Chondrocyte (in vitro differentiated cells): ENCODE data around the gene RAB17. TPM values are rescaled to one million over a fixed set of nuclear protein-coding genes. Genes with fewer than 3 reads are reported as not detected.
"Not testable (repeated sequence)": the region's sequence is repeated elsewhere in the genome, so short reads cannot be mapped to it uniquely, and the experiment has no call there.

Source experiments
- DNase-seq: peaks from one replicate; pipeline ENCODE4 v3.0.0; 2021; ENCODE audit warnings: mixed read lengths, low spot score
- H3K27ac Mint-ChIP-seq: one replicate; pipeline ENCODE4 v1.8.0; 2021; ENCODE audit warnings: mild to moderate bottlenecking, moderate library complexity, mixed read lengths; ENCODE audit not compliant: unreplicated experiment
- H3K27me3 Mint-ChIP-seq: 2 replicates; pipeline ENCODE4 v1.8.0; 2021; ENCODE audit warnings: low read depth, mixed read lengths
- H3K36me3 Mint-ChIP-seq: 2 replicates; pipeline ENCODE4 v1.8.0; 2021; ENCODE audit warnings: low read depth, mixed read lengths
- H3K4me1 Mint-ChIP-seq: 2 replicates; pipeline ENCODE4 v1.8.0; 2021; ENCODE audit warnings: low read depth, mild to moderate bottlenecking, mixed read lengths
- H3K4me3 Mint-ChIP-seq: one replicate; pipeline ENCODE4 v1.8.0; 2021; ENCODE audit warnings: mild to moderate bottlenecking, moderate library complexity, mixed read lengths; ENCODE audit not compliant: unreplicated experiment
- H3K9me3 Mint-ChIP-seq: 2 replicates; pipeline ENCODE4 v1.8.0; 2021; ENCODE audit warnings: low read depth, mixed read lengths
- CTCF ChIP-seq: fragments of 200-600 bp; sonication (generic); IDR thresholded peaks from 2 replicates; pipeline ENCODE4 v1.5.0; 2021; ENCODE audit warnings: antibody characterized with exemption, mild to moderate bottlenecking, moderate library complexity
- total RNA-seq: library from RNA; stranded (reverse); gene quantifications from 3 replicates; pipeline ENCODE4 v1.2.1, GENCODE V29; 2021

Gene RAB17
- total RNA-seq, 1 donor from 2014 or later, result 0.25 TPM

- H3K36me3 Mint-ChIP-seq, result no peaks in the 10 kb centered on the region
- no peak overlapping the region for H3K4me3 Mint-ChIP-seq
- peaks cover 43% of the 10 kb centered on the region for H3K4me1 Mint-ChIP-seq
- H3K27ac Mint-ChIP-seq, result peak overlapping the region; percentile 75
- TF ChIP-seq CTCF, result no peak
- no peak for DNase-seq
- H3K27me3 Mint-ChIP-seq, result no peaks in the 10 kb centered on the region
- H3K9me3 Mint-ChIP-seq, result peaks cover 4% of the 10 kb centered on the region
Observed at GRCh38 chr2:237615631-237616249, 25.2 kb upstream of the RAB17 start.

- H3K27me3 Mint-ChIP-seq, result no peaks in the 10 kb centered on the region
- no peak overlapping the region for H3K4me3 Mint-ChIP-seq
- H3K27ac Mint-ChIP-seq, result no peak overlapping the region
- no peak for TF ChIP-seq CTCF
- no peak for DNase-seq
- H3K36me3 Mint-ChIP-seq, result no peaks in the 10 kb centered on the region
- H3K9me3 Mint-ChIP-seq, result peaks cover 4% of the 10 kb centered on the region
- peaks cover 43% of the 10 kb centered on the region for H3K4me1 Mint-ChIP-seq
Observed at GRCh38 chr2:237614151-237614720, 23.7 kb upstream of the RAB17 start.

- H3K27me3 Mint-ChIP-seq, result no peaks in the 10 kb centered on the region
- no peak overlapping the region for H3K27ac Mint-ChIP-seq
- TF ChIP-seq CTCF, result no peak
- peaks cover 40% of the 10 kb centered on the region for H3K4me1 Mint-ChIP-seq
- H3K4me3 Mint-ChIP-seq, result no peak overlapping the region
- peaks cover 2% of the 10 kb centered on the region for H3K9me3 Mint-ChIP-seq
- no peak for DNase-seq
- no peaks in the 10 kb centered on the region for H3K36me3 Mint-ChIP-seq
Observed at GRCh38 chr2:237613679-237614078, 23.1 kb upstream of the RAB17 start.

- no peak for TF ChIP-seq CTCF
- H3K4me1 Mint-ChIP-seq, result peaks cover 31% of the 10 kb centered on the region
- no peaks in the 10 kb centered on the region for H3K27me3 Mint-ChIP-seq
- no peak for DNase-seq
- H3K36me3 Mint-ChIP-seq, result no peaks in the 10 kb centered on the region
- no peak overlapping the region for H3K27ac Mint-ChIP-seq
- H3K4me3 Mint-ChIP-seq, result no peak overlapping the region
- H3K9me3 Mint-ChIP-seq, result no peaks in the 10 kb centered on the region
Observed at GRCh38 chr2:237612527-237613357, 22.2 kb upstream of the RAB17 start.

GRCh38 chr2:237606522-237606921 lies 16.0 kb upstream of the RAB17 start:
- not testable (repeated sequence) for H3K27me3 Mint-ChIP-seq, H3K4me3 Mint-ChIP-seq, H3K27ac Mint-ChIP-seq, H3K9me3 Mint-ChIP-seq, DNase-seq, H3K36me3 Mint-ChIP-seq
- H3K4me1 Mint-ChIP-seq, result peaks cover 13% of the 10 kb centered on the region
